ENCODE data around the gene SPDL1. TPM values are rescaled to one million over a fixed set of nuclear protein-coding genes. Genes with fewer than 3 reads are reported as not detected.
"Not testable (repeated sequence)": the region's sequence is repeated elsewhere in the genome, so short reads cannot be mapped to it uniquely, and the experiment has no call there.

SPDL1 gene
- total RNA-seq, 2 donors from 2014 or later: 5.5 to 6.0 TPM

DNA sequence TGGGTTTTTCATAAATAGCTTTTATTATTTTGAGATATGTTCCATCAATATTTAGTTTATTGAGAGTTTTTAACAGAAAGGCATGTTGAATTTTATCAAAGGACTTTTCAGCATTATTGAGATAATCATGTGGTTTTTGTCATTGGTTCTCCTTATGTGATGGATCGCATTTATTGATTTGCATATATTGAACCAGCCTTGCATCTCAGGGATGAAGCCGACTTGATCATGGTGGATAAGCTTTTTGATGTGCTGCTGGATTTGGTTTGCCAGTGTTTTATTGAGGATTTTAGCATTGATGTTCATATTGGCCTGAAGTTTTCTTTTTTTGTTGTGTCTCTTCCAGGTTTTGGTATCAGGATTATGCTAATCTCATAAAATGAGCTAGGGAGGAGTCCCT is 40.7 kb downstream of the SPDL1 start:
- DNase-seq; H3K4me1 Mint-ChIP-seq; H3K4me3 Mint-ChIP-seq; H3K9me3 ChIP-seq (ENCODE audit: control insufficient read depth, low read length, poor library complexity, severe bottlenecking); H3K27me3 Mint-ChIP-seq; H3K36me3 Mint-ChIP-seq (ENCODE audit: low read depth); ATAC-seq; H3K27ac Mint-ChIP-seq: not testable (repeated sequence)

DNA sequence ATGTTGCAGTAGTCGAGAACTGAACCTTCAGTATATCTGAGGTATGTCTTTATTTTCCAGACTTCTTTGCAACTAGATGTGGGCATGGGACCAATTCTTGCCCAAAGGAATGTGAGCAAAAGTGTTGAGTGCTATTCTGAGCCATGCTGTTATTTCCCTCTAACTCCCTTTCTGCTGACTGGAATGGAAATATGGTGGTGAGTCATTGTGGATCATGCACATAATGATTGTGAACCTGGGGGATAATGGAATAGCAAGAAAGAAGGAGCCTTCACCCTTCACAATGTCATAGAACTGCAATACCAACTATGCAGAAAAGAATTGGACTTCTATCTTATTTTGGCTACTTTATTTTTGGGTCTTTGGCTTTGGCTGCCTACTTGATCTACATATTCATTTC is 43.2 kb downstream of the SPDL1 start:
- Mint-ChIP-seq H3K36me3 (ENCODE audit: low read depth) (no peaks in the 10 kb centered on the region), H3K27me3 (peaks cover 3% of the 10 kb centered on the region), H3K27ac (no peak overlapping the region), H3K4me1 (no peaks in the 10 kb centered on the region), H3K4me3 (no peak overlapping the region)
- DNase-seq (no peak), ATAC-seq (no peak)
- H3K9me3 ChIP-seq (ENCODE audit: control insufficient read depth, low read length, poor library complexity, severe bottlenecking): no peaks in the 10 kb centered on the region

DNA sequence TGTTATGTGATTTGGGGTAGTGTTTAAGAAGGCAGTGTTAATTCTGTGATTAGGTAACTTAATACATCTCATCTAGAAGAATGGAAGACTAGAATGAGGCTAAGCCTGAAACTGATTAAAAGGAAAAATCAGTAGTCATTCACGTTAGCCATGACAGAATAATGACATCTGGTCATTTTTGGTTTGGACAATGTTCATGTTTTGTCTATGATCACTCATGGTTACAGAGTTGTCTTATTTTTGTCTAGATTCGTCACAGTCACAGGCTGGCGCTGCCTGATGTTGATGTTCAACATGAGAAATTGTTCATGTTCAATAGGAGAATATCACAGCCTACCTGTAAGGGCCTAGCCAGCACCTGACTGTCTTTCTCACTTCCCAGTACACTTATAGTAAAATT is 44.0 kb downstream of the SPDL1 start:
- peaks cover 10% of the 10 kb centered on the region for H3K27me3 Mint-ChIP-seq
- ATAC-seq (no peak), DNase-seq (no peak)
- H3K9me3 ChIP-seq (ENCODE audit: control insufficient read depth, low read length, poor library complexity, severe bottlenecking): no peaks in the 10 kb centered on the region
- H3K27ac Mint-ChIP-seq: no peak overlapping the region
- no peaks in the 10 kb centered on the region for H3K4me1 Mint-ChIP-seq
- no peak overlapping the region for H3K4me3 Mint-ChIP-seq
- no peaks in the 10 kb centered on the region for H3K36me3 Mint-ChIP-seq (ENCODE audit: low read depth)

DNA sequence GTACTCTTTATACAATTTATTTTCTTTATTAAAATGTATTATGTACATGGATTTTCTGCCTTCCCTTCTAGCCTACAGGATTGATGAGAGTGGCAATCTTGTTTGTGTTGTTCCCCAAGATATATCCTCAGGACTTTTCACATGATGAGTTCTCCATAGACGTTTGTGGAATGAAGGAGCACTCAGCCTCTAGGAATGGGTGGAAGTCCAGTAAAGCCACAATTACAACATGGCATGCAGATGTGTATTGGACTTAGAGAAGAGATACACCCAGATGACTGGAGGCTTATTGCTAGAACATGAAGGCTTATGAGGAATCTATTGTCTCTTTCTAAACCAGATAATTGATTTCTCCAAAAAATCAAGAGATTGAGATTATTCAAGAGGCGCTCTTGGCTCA is 45.3 kb downstream of the SPDL1 start:
- H3K27me3 Mint-ChIP-seq: peaks cover 10% of the 10 kb centered on the region
- no peak for ATAC-seq
- no peak overlapping the region for H3K27ac Mint-ChIP-seq
- no peak for DNase-seq
- no peaks in the 10 kb centered on the region for H3K9me3 ChIP-seq (ENCODE audit: control insufficient read depth, low read length, poor library complexity, severe bottlenecking)
- no peaks in the 10 kb centered on the region for H3K4me1 Mint-ChIP-seq
- no peaks in the 10 kb centered on the region for H3K36me3 Mint-ChIP-seq (ENCODE audit: low read depth)
- no peak overlapping the region for H3K4me3 Mint-ChIP-seq

DNA sequence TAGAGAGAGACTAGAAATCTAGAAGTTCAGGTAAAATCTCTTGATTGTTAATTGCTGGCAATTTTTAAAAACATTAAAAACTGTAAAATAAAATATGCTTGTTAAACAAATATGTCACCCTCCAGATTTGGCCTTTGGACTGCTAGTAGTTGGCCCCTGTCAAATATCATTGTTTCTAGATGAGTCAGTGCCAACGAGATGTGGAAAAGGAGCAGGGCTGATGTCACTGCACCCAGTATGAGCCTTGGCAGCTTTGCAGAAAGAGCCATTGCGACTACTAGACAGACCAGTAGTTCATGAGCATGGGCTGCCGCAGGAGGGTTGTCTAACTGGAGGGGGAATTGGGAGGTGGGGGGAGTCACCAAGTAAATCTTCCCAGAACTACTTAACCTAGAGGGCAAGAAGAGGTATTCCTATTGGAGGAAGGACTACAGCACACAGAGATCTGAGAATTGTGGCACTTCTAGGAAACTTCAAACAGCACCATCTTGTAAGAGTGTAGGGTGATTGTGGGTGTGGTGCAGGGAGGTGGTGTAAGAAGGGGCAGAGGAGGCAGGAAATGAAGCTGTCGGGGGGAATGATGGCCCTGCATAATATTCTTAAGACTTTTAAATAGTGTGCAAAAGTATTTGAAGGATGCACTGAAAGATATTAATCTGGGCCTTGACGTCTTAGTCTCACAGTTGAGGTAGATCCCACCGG is 46.4 kb downstream of the SPDL1 start:
- Mint-ChIP-seq H3K27me3 (peaks cover 10% of the 10 kb centered on the region), H3K27ac (no peak overlapping the region), H3K36me3 (ENCODE audit: low read depth) (peaks cover 2% of the 10 kb centered on the region), H3K4me1 (no peaks in the 10 kb centered on the region), H3K4me3 (no peak overlapping the region)
- H3K9me3 ChIP-seq (ENCODE audit: control insufficient read depth, low read length, poor library complexity, severe bottlenecking): no peaks in the 10 kb centered on the region
- DNase-seq (no peak), ATAC-seq (no peak)

DNA sequence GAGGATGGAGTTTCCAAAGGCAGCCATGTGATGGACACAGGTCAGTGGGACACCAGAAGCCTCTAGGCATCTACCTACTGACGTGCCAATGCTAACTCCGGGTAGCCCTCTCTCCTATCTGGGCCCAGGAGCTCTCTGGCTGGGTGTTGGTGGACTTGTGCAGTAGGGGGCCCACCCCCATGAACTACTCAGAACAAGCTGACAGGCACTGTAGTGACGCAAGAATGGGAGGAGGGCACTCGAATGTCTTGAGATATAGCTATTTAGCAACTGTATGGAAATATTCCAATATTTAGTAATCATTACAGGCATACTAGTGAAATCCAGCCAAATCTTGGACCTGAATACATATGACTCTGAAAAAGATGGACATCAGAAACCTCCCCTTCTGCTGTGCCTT is 47.8 kb downstream of the SPDL1 start:
- Mint-ChIP-seq H3K4me3 (no peak overlapping the region), H3K36me3 (ENCODE audit: low read depth) (peaks cover 2% of the 10 kb centered on the region), H3K4me1 (no peaks in the 10 kb centered on the region), H3K27me3 (peaks cover 10% of the 10 kb centered on the region), H3K27ac (no peak overlapping the region)
- H3K9me3 ChIP-seq (ENCODE audit: control insufficient read depth, low read length, poor library complexity, severe bottlenecking): no peaks in the 10 kb centered on the region
- ATAC-seq: no peak
- DNase-seq: no peak

DNA sequence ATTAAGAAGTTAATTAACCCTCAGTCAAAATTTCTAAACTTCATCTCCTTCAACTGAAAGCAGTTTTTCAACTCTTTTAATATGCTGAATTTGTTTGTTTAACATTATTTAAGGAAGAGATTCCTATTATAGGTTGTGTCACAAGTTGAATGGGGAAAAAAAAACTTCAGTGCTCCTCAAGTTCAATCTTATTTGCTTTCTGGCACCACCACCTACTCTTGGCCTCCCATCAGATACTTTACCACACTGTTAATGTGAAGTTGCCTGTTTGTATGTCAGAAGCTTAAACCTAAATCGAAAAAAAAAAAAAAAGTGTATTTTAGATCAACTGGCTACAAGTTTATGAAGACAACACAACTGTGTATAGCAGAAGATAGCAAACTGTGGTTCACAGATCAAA is 49.4 kb downstream of the SPDL1 start:
- peaks cover 2% of the 10 kb centered on the region for H3K36me3 Mint-ChIP-seq (ENCODE audit: low read depth)
- no peak for ATAC-seq
- H3K4me1 Mint-ChIP-seq: peaks cover 5% of the 10 kb centered on the region
- peaks cover 10% of the 10 kb centered on the region for H3K27me3 Mint-ChIP-seq
- H3K9me3 ChIP-seq (ENCODE audit: control insufficient read depth, low read length, poor library complexity, severe bottlenecking): no peaks in the 10 kb centered on the region
- H3K4me3 Mint-ChIP-seq: no peak overlapping the region
- DNase-seq: no peak
- no peak overlapping the region for H3K27ac Mint-ChIP-seq

DNA sequence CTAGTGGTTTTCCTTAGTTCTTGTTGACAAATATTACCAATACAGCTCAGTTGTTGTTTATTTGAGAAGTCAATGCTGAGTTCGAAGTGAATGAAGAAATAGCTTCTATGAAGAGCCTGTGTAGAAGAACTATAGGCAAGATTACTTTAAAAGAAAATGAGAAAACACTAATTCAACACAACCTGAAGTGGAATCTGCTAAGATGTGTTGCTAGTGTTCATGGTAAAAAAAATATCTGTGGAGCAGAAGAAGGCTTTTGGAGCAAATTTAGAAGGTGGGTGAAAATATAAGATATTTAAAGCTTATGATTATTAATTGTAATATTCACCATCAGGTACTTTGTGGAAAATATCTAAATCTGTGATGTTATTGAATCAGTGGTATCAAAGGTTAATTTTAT is 51.0 kb downstream of the SPDL1 start:
- no peaks in the 10 kb centered on the region for H3K9me3 ChIP-seq (ENCODE audit: control insufficient read depth, low read length, poor library complexity, severe bottlenecking)
- H3K4me3 Mint-ChIP-seq: no peak overlapping the region
- DNase-seq (no peak), ATAC-seq (no peak)
- H3K36me3 Mint-ChIP-seq (ENCODE audit: low read depth): peaks cover 2% of the 10 kb centered on the region
- H3K27ac Mint-ChIP-seq: no peak overlapping the region
- peaks cover 15% of the 10 kb centered on the region for H3K4me1 Mint-ChIP-seq
- H3K27me3 Mint-ChIP-seq: peaks cover 10% of the 10 kb centered on the region

DNA sequence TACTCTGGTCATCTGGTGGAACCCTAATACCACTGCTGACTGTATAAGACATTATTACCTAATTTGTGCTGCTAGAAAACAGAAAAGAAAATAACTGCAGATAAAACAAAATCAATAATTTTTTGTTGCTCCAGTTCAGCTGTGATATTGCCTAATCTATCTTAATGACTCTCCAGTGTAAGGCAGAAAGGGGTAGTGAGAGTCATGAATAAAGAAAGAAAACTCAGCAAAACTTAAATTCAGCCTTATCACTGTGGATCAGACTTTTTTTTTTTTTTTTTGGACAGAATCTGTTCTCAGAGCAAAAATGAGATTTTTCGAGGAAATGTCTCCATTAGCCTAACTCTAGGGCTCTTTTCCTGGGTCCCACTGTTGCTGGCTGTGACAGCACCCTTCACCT is 52.4 kb downstream of the SPDL1 start:
- H3K27ac Mint-ChIP-seq: peak overlapping the region; percentile 84
- peaks cover 2% of the 10 kb centered on the region for H3K36me3 Mint-ChIP-seq (ENCODE audit: low read depth)
- H3K4me3 Mint-ChIP-seq: peak overlapping the region; percentile 97
- H3K27me3 Mint-ChIP-seq: peaks cover 10% of the 10 kb centered on the region
- no peaks in the 10 kb centered on the region for H3K9me3 ChIP-seq (ENCODE audit: control insufficient read depth, low read length, poor library complexity, severe bottlenecking)
- no peak for DNase-seq
- ATAC-seq: no peak
- peaks cover 23% of the 10 kb centered on the region for H3K4me1 Mint-ChIP-seq

DNA sequence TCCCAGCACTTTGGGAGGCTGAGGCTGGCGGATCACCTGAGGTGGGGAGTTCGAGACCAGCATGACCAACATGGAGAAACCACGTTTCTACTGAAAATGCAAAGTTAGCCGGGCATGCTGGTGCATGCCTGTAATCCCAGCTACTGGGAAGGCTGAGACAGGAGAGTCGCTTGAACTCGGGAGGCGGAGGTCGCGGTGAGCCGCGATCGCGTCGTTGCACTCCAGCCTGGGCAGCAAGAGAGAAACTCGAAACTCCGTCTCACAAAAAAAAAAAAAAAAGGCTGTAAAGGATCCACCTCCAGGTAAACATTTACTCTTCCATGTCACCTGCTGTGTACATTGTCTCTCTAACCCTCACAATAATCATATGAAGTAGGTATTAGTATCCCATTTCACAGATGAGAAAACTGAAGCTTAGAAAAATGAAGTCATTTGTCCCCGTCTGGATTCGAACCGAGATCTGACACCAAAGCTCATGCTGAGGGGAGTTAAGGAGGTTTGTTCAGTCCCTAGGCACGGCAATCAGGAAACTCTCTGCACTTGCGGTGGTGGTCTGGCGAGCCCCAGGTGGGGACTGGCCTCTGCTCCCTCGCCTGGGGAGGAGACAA is 53.0 kb downstream of the SPDL1 start:
- Mint-ChIP-seq H3K27me3 (peaks cover 9% of the 10 kb centered on the region), H3K4me1 (peaks cover 30% of the 10 kb centered on the region)
- no peak for DNase-seq

DNA sequence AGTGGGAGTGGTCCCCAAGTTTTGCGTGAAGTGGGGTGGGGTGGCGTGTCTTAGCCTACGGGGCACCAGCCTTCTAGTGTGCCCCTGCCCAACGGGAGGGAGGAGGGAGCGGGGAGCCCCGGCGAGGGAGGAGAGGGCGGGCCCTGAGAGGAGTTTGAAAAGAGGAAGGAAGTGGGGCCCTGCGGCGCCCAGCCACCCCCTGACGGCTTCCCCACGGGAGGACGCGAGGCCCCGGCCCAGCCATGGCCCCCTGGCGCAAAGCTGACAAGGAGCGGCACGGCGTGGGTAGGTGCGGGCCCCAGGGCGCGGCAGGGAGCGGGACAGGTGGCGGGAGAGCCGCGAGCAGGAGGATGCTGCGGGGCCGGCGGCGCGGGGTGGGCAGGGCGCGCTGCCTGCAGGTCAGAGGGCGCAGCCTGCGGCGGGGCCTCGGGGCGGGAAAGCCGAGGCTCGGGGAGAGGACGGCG is 53.5 kb downstream of the SPDL1 start, which contains the start of gene DOCK2:
Gene DOCK2, plus strand, starts transcription at position 191 of the 464 bp plus-strand sequence. Its CDS starts 52 bp downstream, at position 243.
- Mint-ChIP-seq H3K27ac (peak within 1 kb of the TSS; percentile 95), H3K27me3 (peaks cover 4% of the 10 kb centered on the region), H3K4me3 (peak within 1 kb of the TSS; percentile 97), H3K36me3 (ENCODE audit: low read depth) (peaks cover 2% of the 10 kb centered on the region), H3K4me1 (peaks cover 35% of the 10 kb centered on the region)
- ATAC-seq (peak; percentile 84), DNase-seq (peak; percentile 34 to 46 (median 40))
- H3K9me3 ChIP-seq (ENCODE audit: control insufficient read depth, low read length, poor library complexity, severe bottlenecking): no peaks in the 10 kb centered on the region

More for the DNA sequence above, 53.0 kb downstream of the SPDL1 start:
- Mint-ChIP-seq H3K4me3 (peak overlapping the region; percentile 97), H3K27ac (peak overlapping the region; percentile 84), H3K36me3 (ENCODE audit: low read depth) (peaks cover 2% of the 10 kb centered on the region)
- no peaks in the 10 kb centered on the region for H3K9me3 ChIP-seq (ENCODE audit: control insufficient read depth, low read length, poor library complexity, severe bottlenecking)
- no peak for ATAC-seq

DNA sequence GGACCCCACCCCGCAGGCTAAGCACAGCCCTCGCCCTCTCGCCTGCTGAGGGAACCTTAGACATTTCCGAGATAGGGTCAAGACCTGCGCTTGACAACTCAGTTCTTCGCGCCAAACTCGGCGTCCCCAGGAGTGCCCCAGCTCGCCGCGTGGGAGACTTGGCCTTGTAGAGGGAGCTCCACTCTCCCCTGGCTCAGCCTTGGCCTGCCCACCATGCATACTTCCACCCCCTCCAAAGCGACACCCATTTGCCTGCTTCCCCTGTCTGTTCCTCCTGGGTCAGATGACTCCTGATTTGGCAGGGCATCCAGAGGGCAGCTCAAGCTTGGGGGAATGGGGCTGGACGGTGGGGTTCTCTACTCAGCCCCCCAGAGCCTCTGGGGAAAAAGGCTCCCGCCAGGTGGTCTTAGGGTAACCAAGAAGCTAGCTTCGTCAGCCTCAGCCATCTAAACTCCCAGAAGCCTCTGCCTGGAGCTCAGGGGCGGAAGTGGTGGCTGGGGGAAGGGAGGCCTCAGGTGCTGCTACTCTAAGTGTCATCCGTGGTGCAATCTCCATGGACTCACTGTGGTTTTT is 54.1 kb downstream of the SPDL1 start:
- H3K9me3 ChIP-seq (ENCODE audit: control insufficient read depth, low read length, poor library complexity, severe bottlenecking): no peaks in the 10 kb centered on the region
- Mint-ChIP-seq H3K4me3 (peak overlapping the region; percentile 97), H3K36me3 (ENCODE audit: low read depth) (peaks cover 2% of the 10 kb centered on the region), H3K27me3 (no peaks in the 10 kb centered on the region), H3K4me1 (peaks cover 38% of the 10 kb centered on the region), H3K27ac (peak overlapping the region; percentile 95)
- DNase-seq: peak; percentile 33 to 56 (median 44)
- peak; percentile 80 for ATAC-seq

DNA sequence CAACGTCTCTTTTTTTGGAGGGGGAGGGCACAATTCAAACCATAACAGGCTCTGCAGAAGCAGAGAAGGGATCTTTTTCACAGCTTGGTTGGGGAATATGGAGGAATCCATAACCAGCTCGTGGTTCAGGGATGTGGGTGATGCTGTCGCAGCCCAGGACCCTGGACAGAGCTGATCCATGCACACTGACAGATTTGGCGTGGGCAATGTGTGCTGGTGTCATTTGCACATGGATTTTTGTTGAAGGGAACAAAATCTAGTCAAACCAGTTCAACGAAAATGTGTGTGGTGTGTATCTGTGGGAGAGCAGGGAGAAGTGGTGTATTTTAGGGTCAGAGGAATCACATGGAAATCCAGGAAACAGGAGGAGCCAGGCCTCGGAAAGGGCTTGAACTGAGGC is 57.7 kb downstream of the SPDL1 start:
- Mint-ChIP-seq H3K4me3 (no peak overlapping the region), H3K4me1 (peaks cover 63% of the 10 kb centered on the region), H3K27ac (peak overlapping the region; percentile 8), H3K27me3 (no peaks in the 10 kb centered on the region), H3K36me3 (ENCODE audit: low read depth) (peaks cover 3% of the 10 kb centered on the region)
- no peaks in the 10 kb centered on the region for H3K9me3 ChIP-seq (ENCODE audit: control insufficient read depth, low read length, poor library complexity, severe bottlenecking)
- ATAC-seq (no peak), DNase-seq (no peak)
